Muscle layer of duodenum (tissue), 2 donors: Measurements from ENCODE around the gene YBEY.
"Not testable (repeated sequence)": the region's sequence is repeated elsewhere in the genome, so short reads cannot be mapped to it uniquely, and the experiment has no call there.

ENCODE experiments used
- H3K27ac ChIP-seq: one replicate; pipeline ENCODE4 v1.7.0; 2013; ENCODE audit warnings: mild to moderate bottlenecking, low read length
- H3K27me3 ChIP-seq: one replicate; pipeline ENCODE4 v1.7.0; 2013; ENCODE audit warnings: low read depth, mild to moderate bottlenecking, control low read depth, low read length
- H3K36me3 ChIP-seq, 2 donors: one replicate each; pipeline ENCODE4 v1.7.0; 2013; ENCODE audit warnings: low read length in 2 of 2, control low read depth in 1 of 2, mild to moderate bottlenecking in 1 of 2; ENCODE audit not compliant: insufficient read depth in 2 of 2, control insufficient read depth in 1 of 2
- H3K4me1 ChIP-seq, 2 donors: one replicate each; pipeline ENCODE4 v1.7.0; 2013; ENCODE audit warnings: low read length in 2 of 2, mild to moderate bottlenecking in 2 of 2, control low read depth in 1 of 2, moderate library complexity in 1 of 2; ENCODE audit not compliant: insufficient read depth in 2 of 2, control insufficient read depth in 1 of 2
- H3K4me3 ChIP-seq, 2 donors: one replicate each; pipeline ENCODE4 v1.7.0; 2013; ENCODE audit warnings: low read length in 2 of 2, low read depth in 1 of 2, mild to moderate bottlenecking in 1 of 2
- H3K9me3 ChIP-seq, 2 donors: one replicate each; pipeline ENCODE4 v1.7.0; 2013; ENCODE audit warnings: low read length in 2 of 2, control low read depth in 1 of 2, mild to moderate bottlenecking in 1 of 2; ENCODE audit not compliant: control insufficient read depth in 1 of 2
- donor health status: healthy.

Gene YBEY

DNA sequence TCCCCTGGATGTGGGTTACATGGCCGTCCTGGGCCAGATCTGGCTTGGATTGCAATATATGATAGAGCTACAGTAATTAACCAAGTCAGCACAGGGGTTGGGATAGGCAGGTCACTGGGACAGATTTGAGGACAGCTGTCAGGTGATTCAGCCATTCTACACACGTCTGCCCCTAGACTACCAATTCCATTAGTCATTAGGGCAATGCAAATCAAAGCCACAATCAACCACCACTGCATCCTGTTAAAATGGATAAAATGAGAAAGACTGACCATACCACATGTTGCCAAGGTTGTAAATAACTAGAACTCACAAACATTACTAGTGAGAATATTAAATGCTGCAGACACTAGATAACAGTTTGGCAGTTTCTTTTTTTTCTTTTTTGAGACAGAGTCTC lies 21.5 kb downstream of the YBEY start:
- Histone ChIP-seq H3K36me3 (peaks cover 0 to 6% of the 10 kb centered on the region in 2 donors), H3K27me3 (no peaks in the 10 kb centered on the region), H3K27ac (no peak overlapping the region), H3K9me3 (no peaks in the 10 kb centered on the region), H3K4me3 (no peak overlapping the region), H3K4me1 (no peaks in the 10 kb centered on the region)

- H3K27me3 ChIP-seq, result no peaks in the 10 kb centered on the region
- H3K9me3 ChIP-seq, result no peaks in the 10 kb centered on the region
- H3K4me3 ChIP-seq, result no peak overlapping the region
- no peak overlapping the region for H3K27ac ChIP-seq
- H3K4me1 ChIP-seq, result no peaks in the 10 kb centered on the region
- H3K36me3 ChIP-seq, result peaks cover 0 to 6% of the 10 kb centered on the region in 2 donors
Observed at GRCh38 chr21:46308431-46308830, 22.3 kb downstream of the YBEY start.

GRCh38 chr21:46310260-46310659 lies 24.1 kb downstream of the YBEY start:
- not testable (repeated sequence) for H3K9me3 ChIP-seq

DNA sequence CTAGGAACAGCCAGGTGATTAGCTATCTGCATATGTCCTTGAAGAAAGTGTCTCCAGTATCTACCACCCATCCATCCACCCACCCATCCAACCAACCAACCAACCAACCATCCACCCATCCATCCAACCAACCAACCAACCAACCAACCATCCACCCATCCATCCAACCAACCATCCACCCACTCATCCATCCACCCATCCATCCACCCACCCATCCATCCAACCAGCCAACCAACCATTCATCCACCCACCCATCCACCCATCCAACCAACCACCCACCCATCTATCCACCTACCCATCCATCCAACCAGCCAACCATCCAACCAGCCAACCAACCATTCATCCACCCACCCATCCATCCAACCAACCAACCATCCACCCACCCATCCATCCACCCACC lies 25.4 kb downstream of the YBEY start:
- H3K4me1 ChIP-seq, result no peaks in the 10 kb centered on the region
- H3K27me3 ChIP-seq, result no peaks in the 10 kb centered on the region
- H3K9me3 ChIP-seq, result no peaks in the 10 kb centered on the region
- peaks cover 0 to 3% of the 10 kb centered on the region in 2 donors for H3K36me3 ChIP-seq
- no peak overlapping the region for H3K27ac ChIP-seq
- no peak overlapping the region for H3K4me3 ChIP-seq

More at GRCh38 chr21:46310260-46310659, 24.1 kb downstream of the YBEY start:
- not testable (repeated sequence) for H3K4me3 ChIP-seq, H3K4me1 ChIP-seq, H3K27ac ChIP-seq, H3K36me3 ChIP-seq, H3K27me3 ChIP-seq

DNA sequence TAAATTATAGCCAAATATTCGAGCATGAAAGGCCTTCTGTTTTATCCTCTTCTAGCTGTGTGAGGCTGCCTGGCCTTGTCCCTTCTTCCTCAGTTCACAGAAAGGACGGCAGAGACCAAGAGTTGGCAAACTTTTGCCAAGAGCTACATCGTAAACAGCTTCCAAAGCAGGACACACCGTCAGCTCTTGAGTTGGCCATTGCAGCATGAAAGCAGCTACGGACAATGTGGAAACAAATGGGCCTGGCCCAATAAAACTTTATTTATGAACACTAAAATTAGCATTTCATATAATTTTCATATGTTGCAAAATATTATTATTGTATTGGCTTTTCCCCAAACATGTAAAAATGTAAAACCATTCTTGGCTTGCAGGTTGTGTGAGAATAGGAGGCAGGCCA lies 26.8 kb downstream of the YBEY start:
- no peaks in the 10 kb centered on the region for H3K27me3 ChIP-seq
- peaks cover 0 to 3% of the 10 kb centered on the region in 2 donors for H3K36me3 ChIP-seq
- H3K9me3 ChIP-seq, result no peaks in the 10 kb centered on the region
- H3K4me3 ChIP-seq, result no peak overlapping the region
- no peaks in the 10 kb centered on the region for H3K4me1 ChIP-seq
- no peak overlapping the region for H3K27ac ChIP-seq

DNA sequence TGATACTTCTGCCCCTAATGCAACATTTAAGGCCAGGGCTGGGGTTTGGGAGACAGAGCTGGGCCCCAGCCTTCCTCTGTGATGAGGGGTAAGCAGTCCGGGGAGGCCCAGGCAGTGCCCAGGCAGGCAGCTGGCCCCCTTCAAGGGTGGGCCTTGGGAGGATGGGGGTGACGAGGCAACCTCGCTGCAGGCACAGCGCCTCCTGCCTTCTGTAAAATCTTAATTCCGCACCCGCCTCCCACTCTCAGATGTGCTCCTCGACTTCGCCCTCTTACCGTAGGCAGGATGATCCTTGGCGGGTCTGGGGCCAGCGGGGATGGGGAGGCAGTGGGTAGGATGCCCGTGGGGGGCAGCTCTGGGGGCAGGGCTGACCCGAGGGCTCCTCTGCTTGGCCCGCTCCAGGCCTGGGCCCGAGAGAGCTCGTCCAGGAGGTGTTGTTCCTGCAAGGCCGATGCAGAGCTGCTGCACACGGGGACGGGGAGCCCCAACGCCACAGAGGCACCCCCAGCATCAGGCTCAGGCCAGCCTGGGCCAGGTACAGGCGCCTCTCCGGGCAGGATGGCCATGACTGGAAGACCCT lies 28.4 kb downstream of the YBEY start:
- Histone ChIP-seq H3K36me3 (peaks cover 0 to 3% of the 10 kb centered on the region in 2 donors), H3K27me3 (no peaks in the 10 kb centered on the region), H3K4me1 (no peaks in the 10 kb centered on the region), H3K4me3 (no peak overlapping the region), H3K27ac (no peak overlapping the region), H3K9me3 (no peaks in the 10 kb centered on the region)

DNA sequence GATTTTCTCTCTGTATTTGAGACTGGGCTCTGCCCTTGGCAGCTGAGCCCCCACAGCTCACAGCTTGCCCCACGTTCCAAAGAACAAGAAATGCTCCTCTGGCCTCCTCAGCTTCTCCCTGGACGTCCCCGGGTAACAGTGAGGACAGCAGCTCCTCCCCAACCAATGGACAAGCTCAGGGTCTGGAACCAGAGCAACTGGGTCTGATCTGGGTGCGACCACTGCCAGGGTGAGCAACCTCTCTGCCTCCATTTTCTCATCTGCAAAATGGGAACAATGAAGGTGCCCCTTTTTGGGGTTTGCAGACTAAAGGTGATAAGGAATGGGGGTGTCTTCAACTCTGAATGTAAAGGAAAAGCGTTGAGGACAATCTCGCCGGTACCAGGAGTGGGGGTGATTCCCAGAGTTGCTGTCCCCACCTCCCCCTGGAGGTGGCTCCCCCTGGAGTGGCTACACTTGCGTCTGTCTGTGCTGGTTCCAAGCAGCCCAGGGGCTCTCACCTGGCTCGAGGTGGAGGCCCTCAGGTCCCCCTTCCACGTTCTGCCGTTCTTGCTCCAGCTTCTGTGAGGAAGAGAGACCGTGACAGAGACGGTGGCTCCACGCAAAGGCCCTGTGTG lies 30.7 kb downstream of the YBEY start:
- H3K27ac ChIP-seq, result no peak overlapping the region
- H3K4me1 ChIP-seq, result peaks cover 0 to 4% of the 10 kb centered on the region in 2 donors
- peaks cover 0 to 3% of the 10 kb centered on the region in 2 donors for H3K36me3 ChIP-seq
- no peak overlapping the region for H3K4me3 ChIP-seq
- no peaks in the 10 kb centered on the region for H3K9me3 ChIP-seq
- H3K27me3 ChIP-seq, result no peaks in the 10 kb centered on the region

DNA sequence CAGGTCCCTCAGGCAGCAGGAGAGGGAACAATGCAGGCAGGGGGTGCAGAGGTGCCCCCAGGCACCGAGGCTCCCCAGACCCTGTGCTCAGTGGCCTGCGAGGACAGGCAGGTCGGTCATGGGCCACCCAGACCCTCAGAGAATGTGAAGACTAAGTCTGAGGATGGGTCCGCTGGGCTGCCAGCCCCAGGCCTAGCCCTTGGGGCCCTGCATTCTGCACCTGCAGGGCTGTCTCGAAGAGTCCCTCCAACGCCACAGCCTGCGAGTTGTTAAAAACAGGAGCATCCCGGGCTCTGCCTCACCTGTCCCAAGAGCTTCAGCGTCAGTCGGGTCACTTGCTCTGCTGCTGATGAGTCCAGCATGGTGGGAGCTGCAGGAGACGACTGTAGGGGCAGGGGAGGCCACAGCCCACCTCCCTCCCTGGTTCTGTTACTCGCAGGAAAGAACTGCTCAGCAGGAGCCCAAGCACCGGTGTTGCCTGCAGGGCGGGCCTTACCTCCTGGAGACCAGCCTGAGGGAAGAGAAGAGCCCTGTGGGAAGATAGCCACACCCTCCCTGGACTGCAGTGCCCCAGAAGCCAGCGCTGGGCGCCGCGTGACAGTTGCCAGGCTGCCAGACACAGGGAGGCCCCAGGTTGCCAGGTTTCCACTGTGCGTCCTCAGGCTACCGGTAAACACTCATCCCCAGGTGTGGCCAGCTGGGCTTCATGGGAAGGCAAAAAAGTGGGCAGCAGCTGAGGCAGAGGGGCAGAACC lies 31.7 kb downstream of the YBEY start:
- Histone ChIP-seq H3K4me1 (peaks cover 0 to 15% of the 10 kb centered on the region in 2 donors), H3K27ac (no peak overlapping the region), H3K27me3 (no peaks in the 10 kb centered on the region), H3K9me3 (no peaks in the 10 kb centered on the region), H3K4me3 (no peak overlapping the region), H3K36me3 (peaks cover 0 to 3% of the 10 kb centered on the region in 2 donors)

- H3K36me3 ChIP-seq, result peaks cover 0 to 3% of the 10 kb centered on the region in 2 donors
- H3K27me3 ChIP-seq, result no peaks in the 10 kb centered on the region
- H3K27ac ChIP-seq, result no peak overlapping the region
- H3K9me3 ChIP-seq, result no peaks in the 10 kb centered on the region
- no peak overlapping the region for H3K4me3 ChIP-seq
- H3K4me1 ChIP-seq, result peaks cover 0 to 19% of the 10 kb centered on the region in 2 donors
Observed at GRCh38 chr21:46318464-46318845, 32.3 kb downstream of the YBEY start.

- H3K27me3 ChIP-seq, result no peaks in the 10 kb centered on the region
Observed at GRCh38 chr21:46319186-46319585, 33.0 kb downstream of the YBEY start.

DNA sequence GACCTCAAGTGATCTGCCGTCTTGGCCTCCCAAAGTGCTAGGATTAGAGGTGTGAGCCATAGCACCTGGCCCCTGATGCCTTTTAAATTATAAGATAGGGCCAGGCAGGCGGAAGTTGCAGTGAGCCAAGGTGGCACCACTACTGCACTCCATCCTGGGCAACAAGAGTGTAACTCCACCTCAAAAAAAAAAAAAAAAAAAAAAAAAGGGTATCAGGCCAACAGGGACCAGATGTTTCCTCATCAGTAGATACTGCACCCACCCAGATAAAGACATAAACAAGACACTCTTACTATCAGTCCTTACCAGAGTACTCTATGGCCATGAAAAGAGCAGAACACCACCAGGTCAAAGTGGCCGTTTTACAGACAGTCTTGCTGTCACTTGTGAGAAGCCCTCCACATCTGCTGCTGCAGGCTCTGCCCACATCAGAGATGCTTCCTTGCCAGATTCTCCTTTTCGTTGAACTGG lies 34.2 kb downstream of the YBEY start:
- peaks cover 1 to 25% of the 10 kb centered on the region in 2 donors for H3K4me1 ChIP-seq
- no peak overlapping the region for H3K4me3 ChIP-seq
- peaks cover 0 to 3% of the 10 kb centered on the region in 2 donors for H3K36me3 ChIP-seq

More at GRCh38 chr21:46319186-46319585, 33.0 kb downstream of the YBEY start:
- Histone ChIP-seq H3K4me3 (no peak overlapping the region), H3K9me3 (no peaks in the 10 kb centered on the region), H3K4me1 (peaks cover 0 to 19% of the 10 kb centered on the region in 2 donors), H3K36me3 (peaks cover 0 to 5% of the 10 kb centered on the region in 2 donors), H3K27ac (no peak overlapping the region)

More for the DNA sequence above, 34.2 kb downstream of the YBEY start:
- Histone ChIP-seq H3K27ac (no peak overlapping the region), H3K27me3 (no peaks in the 10 kb centered on the region), H3K9me3 (no peaks in the 10 kb centered on the region)
